HG03097 (cell line): ENCODE results near the gene XPO6.

ENCODE experiments used
- ATAC-seq: cut with Tn5 transposase; IDR thresholded peaks from one replicate; pipeline ENCODE4 v1.9.1; 2021; ENCODE audit not compliant: unreplicated experiment, low FRiP score

XPO6 gene

GRCh38 chr16:28161626-28162025, 50.1 kb downstream of the XPO6 start:
- no peak for ATAC-seq

GRCh38 chr16:28158136-28158535, 53.6 kb downstream of the XPO6 start:
- no peak for ATAC-seq

GRCh38 chr16:28156056-28156680, 55.6 kb downstream of the XPO6 start:
- no peak for ATAC-seq

- ATAC-seq: no peak
Measured at GRCh38 chr16:28155293-28155692, 56.5 kb downstream of the XPO6 start.

GRCh38 chr16:28151180-28151579, 60.6 kb downstream of the XPO6 start:
- ATAC-seq: no peak

GRCh38 chr16:28149011-28149888, 62.5 kb downstream of the XPO6 start:
- no peak for ATAC-seq

GRCh38 chr16:28146536-28146935, 65.2 kb downstream of the XPO6 start:
- no peak for ATAC-seq

- ATAC-seq: no peak
Measured at GRCh38 chr16:28145796-28146195, 66.0 kb downstream of the XPO6 start.

GRCh38 chr16:28140788-28141618, 70.8 kb downstream of the XPO6 start:
- ATAC-seq: peak; percentile 60

GRCh38 chr16:28139530-28139929, 72.2 kb downstream of the XPO6 start:
- no peak for ATAC-seq

- no peak for ATAC-seq
Measured at GRCh38 chr16:28136751-28137434, 74.9 kb downstream of the XPO6 start.

GRCh38 chr16:28133666-28134065, 78.1 kb downstream of the XPO6 start:
- ATAC-seq: no peak

GRCh38 chr16:28131743-28132393, 79.9 kb downstream of the XPO6 start:
- no peak for ATAC-seq

GRCh38 chr16:28131181-28131580, 80.6 kb downstream of the XPO6 start:
- ATAC-seq: no peak

- no peak for ATAC-seq
Measured at GRCh38 chr16:28130099-28131088, 81.4 kb downstream of the XPO6 start.

GRCh38 chr16:28126684-28127620, 84.8 kb downstream of the XPO6 start:
- no peak for ATAC-seq

GRCh38 chr16:28125592-28125991, 86.2 kb downstream of the XPO6 start:
- no peak for ATAC-seq

- no peak for ATAC-seq
Measured at GRCh38 chr16:28121527-28121926, 90.2 kb downstream of the XPO6 start.
